ENCODE results near the gene SNRPA1.

The SNRPA1 gene

DNA sequence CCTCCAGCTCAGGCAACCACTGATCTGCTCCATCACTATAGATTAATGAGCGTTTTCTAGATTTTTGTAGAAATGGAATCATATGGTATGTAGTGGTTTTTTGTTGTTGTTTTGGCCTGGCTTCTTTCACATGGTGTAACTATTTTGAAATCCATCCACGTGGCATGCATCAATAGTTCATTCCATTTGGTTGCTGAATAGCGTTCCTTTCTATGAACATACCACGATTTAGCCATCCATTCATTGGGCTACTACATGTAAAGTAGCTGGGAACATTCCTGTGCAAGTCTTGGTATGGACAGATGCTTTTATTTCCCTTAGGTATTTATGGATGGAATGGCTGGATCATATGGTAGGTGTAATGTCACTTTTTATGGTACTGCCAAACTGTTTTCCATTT is 32.5 kb downstream of the SNRPA1 start:
- H3K4me3 ChIP-seq (ENCODE audit: insufficient read depth, low read depth, low read length), result no peak overlapping the region
- H3K36me3 ChIP-seq (ENCODE audit: control insufficient read depth, insufficient read depth, low read length), result no peaks in the 10 kb centered on the region
- WGBS, 2 experiments, result 80 to 83% methylated on average over 4 of the region's 4 CpGs
- H3K4me1 ChIP-seq (ENCODE audit: control insufficient read depth, insufficient read depth, low read length), result peaks cover 4% of the 10 kb centered on the region
- no peaks in the 10 kb centered on the region for H3K27me3 ChIP-seq (ENCODE audit: control insufficient read depth, insufficient read depth, low read length, poor library complexity, severe bottlenecking)
- H3K27ac ChIP-seq (ENCODE audit: insufficient read depth, low read depth, low read length, poor library complexity, severe bottlenecking), result no peak overlapping the region
- no peaks in the 10 kb centered on the region for H3K9me3 ChIP-seq (ENCODE audit: control insufficient read depth, low read length)

DNA sequence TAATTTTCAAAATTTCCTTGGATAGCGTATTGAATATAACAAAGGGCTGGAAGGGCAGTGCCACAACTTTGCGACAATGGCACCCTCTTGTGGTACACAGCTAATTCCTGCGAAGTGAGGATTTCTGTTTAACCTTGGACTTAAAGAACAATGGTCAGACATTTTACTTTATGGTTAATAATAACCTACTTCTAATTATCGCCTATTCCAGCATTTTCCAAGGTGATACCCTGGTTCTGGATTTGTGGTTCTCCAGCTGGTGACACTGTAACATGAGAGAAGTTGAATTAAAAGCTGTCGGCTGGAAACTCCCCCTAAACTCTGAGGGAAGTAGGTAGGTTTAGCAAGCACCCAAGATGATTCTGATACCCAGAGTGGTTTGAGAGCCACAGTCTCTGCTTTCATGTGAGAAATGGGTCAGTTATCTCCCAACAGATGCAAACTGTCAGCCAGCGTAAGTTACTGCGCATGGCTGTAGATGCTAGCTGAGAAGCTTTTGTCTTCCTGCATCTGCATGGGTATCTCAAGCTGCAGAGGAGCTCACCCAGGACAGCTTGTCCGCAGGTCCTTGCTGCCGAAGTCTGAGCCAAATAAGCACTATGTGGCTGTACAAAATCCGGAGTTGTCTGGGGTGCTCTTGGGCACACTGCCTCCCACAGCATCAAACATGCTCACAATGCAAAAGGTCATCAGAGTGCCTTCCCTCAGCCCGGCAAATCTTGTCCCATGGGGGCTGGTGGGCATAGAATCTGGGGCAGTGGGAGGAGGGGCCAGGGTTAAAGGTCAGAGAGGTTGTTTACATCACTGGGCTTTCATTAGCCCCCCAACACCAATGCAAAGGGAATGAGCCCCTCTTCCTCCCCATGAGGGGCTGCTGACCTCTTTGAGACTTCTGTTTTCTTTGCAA is 36.6 kb downstream of the SNRPA1 start:
- WGBS, 2 experiments, result 54 to 62% methylated on average over 10 to 11 of the region's 11 CpGs
- H3K36me3 ChIP-seq (ENCODE audit: control insufficient read depth, insufficient read depth, low read length), result no peaks in the 10 kb centered on the region
- H3K27ac ChIP-seq (ENCODE audit: insufficient read depth, low read depth, low read length, poor library complexity, severe bottlenecking), result no peak overlapping the region
- no peaks in the 10 kb centered on the region for H3K27me3 ChIP-seq (ENCODE audit: control insufficient read depth, insufficient read depth, low read length, poor library complexity, severe bottlenecking)
- no peak overlapping the region for H3K4me3 ChIP-seq (ENCODE audit: insufficient read depth, low read depth, low read length)
- H3K9me3 ChIP-seq (ENCODE audit: control insufficient read depth, low read length), result no peaks in the 10 kb centered on the region
- H3K4me1 ChIP-seq (ENCODE audit: control insufficient read depth, insufficient read depth, low read length), result peaks cover 14% of the 10 kb centered on the region

DNA sequence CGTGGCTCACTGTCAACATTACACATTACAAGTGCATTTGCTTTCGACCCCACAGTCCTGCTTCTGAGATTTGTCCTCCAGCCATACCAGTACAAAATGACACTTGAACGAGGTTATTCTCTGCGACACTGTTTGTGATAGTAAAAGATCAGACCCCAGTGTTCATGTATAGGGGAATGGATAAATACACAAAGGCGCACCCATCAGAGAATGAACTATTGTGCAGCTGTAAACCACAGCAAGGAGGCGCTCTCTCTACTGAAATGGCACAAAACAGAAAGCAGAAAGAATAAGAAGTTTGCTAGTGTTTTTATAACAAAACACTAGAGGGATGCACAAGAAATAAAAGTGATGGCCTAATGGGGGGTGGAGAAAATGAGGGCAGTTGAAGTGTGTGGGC is 38.3 kb downstream of the SNRPA1 start:
- 96 to 98% methylated on average over 6 of the region's 6 CpGs for WGBS, 2 experiments
- Histone ChIP-seq H3K4me3 (ENCODE audit: insufficient read depth, low read depth, low read length) (no peak overlapping the region), H3K4me1 (ENCODE audit: control insufficient read depth, insufficient read depth, low read length) (peaks cover 14% of the 10 kb centered on the region), H3K36me3 (ENCODE audit: control insufficient read depth, insufficient read depth, low read length) (no peaks in the 10 kb centered on the region), H3K9me3 (ENCODE audit: control insufficient read depth, low read length) (no peaks in the 10 kb centered on the region), H3K27me3 (ENCODE audit: control insufficient read depth, insufficient read depth, low read length, poor library complexity, severe bottlenecking) (peaks cover 11% of the 10 kb centered on the region), H3K27ac (ENCODE audit: insufficient read depth, low read depth, low read length, poor library complexity, severe bottlenecking) (no peak overlapping the region)

DNA sequence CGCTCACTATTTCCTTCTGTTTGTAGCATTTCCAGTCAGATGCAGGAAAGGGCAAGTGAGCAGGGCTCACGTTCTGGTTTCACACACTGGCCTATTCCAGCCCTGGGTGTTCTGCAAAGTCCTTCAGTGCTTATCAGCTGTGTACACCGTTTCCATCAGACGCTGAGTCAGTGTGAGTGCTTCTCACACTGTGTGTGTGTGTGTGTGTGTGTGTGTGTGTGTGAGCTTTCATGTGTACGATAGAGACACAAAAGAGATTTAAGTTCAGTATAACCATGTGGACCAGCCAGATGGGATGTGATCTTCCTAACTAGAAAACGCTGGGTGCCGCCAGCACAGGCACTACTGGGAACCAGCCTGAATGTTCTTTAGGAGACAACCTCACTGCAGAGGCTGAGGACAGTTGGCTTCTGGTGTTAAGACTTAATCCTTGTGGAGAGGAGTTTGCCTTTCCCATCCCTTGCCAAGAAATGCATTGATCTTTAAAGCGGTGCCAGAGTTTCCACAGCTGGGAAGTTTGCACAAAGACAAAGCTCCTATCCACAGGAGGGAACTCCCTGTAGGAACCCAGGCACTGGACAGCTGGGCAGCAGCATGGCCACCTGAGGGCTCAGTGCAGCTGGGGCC is 39.3 kb downstream of the SNRPA1 start:
- H3K27me3 ChIP-seq (ENCODE audit: control insufficient read depth, insufficient read depth, low read length, poor library complexity, severe bottlenecking), result peaks cover 11% of the 10 kb centered on the region
- H3K4me3 ChIP-seq (ENCODE audit: insufficient read depth, low read depth, low read length), result no peak overlapping the region
- H3K9me3 ChIP-seq (ENCODE audit: control insufficient read depth, low read length), result no peaks in the 10 kb centered on the region
- no peaks in the 10 kb centered on the region for H3K36me3 ChIP-seq (ENCODE audit: control insufficient read depth, insufficient read depth, low read length)
- peak overlapping the region; percentile 54 for H3K27ac ChIP-seq (ENCODE audit: insufficient read depth, low read depth, low read length, poor library complexity, severe bottlenecking)
- H3K4me1 ChIP-seq (ENCODE audit: control insufficient read depth, insufficient read depth, low read length), result peaks cover 14% of the 10 kb centered on the region
- WGBS, 2 experiments, result 67 to 73% methylated on average over 8 of the region's 8 CpGs

DNA sequence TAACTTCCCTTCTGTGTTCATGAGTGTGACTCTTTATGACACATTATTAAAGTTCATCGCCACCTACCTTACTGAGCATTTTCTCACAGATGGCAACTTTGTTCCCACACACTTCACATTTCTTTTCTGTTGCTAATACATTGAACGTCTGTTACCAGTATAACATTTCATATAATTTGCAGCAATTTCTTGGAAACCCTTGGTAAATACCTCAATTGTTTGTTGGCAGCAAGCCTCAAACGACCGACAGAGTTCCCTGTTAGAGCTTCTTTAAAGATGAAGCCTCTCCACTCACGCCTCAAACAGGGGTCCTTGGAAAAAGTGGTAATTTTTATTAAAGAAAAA is 40.0 kb downstream of the SNRPA1 start:
- Histone ChIP-seq H3K9me3 (ENCODE audit: control insufficient read depth, low read length) (no peaks in the 10 kb centered on the region), H3K4me1 (ENCODE audit: control insufficient read depth, insufficient read depth, low read length) (peaks cover 20% of the 10 kb centered on the region), H3K4me3 (ENCODE audit: insufficient read depth, low read depth, low read length) (no peak overlapping the region), H3K27ac (ENCODE audit: insufficient read depth, low read depth, low read length, poor library complexity, severe bottlenecking) (no peak overlapping the region), H3K36me3 (ENCODE audit: control insufficient read depth, insufficient read depth, low read length) (no peaks in the 10 kb centered on the region), H3K27me3 (ENCODE audit: control insufficient read depth, insufficient read depth, low read length, poor library complexity, severe bottlenecking) (peaks cover 11% of the 10 kb centered on the region)
- WGBS, 2 experiments, result 84 to 90% methylated on average over 4 to 5 of the region's 5 CpGs

DNA sequence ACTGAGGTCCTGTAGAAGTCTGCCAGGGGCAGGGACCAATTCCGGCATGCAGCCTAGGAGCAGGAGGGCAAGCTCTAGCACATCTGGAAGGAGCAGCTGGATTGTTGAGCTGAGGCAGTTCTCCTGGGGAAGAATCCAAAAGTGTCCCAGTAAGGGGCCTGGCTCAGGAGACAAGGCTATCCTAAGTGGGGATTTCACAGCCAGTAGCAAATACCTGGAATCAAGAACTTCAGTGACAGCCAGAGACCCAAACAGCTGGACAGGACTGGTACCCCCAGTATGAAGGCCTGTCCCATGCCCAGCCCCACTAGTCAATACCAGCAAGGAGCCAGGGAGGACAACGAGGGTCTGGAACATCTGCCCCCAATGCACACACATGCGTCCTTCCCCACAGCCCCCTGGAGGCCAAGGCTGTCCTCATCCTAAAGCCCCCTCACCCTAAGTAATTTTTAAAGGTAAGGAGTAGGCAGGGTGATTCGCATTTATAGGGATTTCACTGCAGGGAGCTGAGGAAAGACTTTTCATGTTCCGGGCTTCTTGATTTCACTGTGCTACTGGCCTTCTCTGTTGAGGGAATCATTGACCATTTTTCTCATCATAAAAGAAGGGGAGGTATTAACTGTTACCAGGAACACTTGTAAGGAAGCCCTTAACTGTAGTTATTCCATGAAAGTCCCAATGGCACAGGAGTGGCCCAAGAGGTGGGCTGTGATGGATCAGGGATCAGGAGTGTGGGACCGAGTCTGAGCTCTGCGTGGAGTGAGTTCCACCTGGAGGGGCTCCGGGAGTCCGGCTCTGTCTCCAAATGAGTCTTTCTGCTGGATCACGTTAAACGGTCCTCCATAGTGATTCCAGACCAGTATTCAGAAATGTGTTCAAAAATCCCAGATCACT is 40.6 kb downstream of the SNRPA1 start:
- H3K27ac ChIP-seq (ENCODE audit: insufficient read depth, low read depth, low read length, poor library complexity, severe bottlenecking), result no peak overlapping the region
- H3K27me3 ChIP-seq (ENCODE audit: control insufficient read depth, insufficient read depth, low read length, poor library complexity, severe bottlenecking), result peaks cover 11% of the 10 kb centered on the region
- no peak overlapping the region for H3K4me3 ChIP-seq (ENCODE audit: insufficient read depth, low read depth, low read length)
- no peaks in the 10 kb centered on the region for H3K36me3 ChIP-seq (ENCODE audit: control insufficient read depth, insufficient read depth, low read length)
- no peaks in the 10 kb centered on the region for H3K9me3 ChIP-seq (ENCODE audit: control insufficient read depth, low read length)
- WGBS, 2 experiments, result 91 to 92% methylated on average over 10 to 11 of the region's 11 CpGs
- H3K4me1 ChIP-seq (ENCODE audit: control insufficient read depth, insufficient read depth, low read length), result peaks cover 25% of the 10 kb centered on the region

DNA sequence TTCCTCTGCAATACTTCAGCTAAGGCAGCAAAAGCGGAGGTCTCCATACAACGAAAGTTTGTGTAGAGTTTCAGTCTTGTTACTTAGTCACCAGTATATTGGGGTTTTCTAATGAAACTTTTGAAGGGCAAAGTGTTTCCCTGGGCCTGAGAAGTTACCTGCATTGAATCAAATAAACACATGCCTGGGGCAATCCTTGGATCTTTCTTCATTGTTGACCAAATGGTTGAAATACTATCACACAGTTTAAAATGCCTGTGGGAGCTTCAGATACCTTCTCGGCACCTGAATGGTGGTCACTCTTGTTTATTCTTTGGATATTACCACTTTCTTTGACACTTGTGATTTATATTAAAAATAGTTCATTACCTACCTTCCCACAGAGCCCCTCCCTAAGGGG is 42.2 kb downstream of the SNRPA1 start:
- H3K4me3 ChIP-seq (ENCODE audit: insufficient read depth, low read depth, low read length), result peak overlapping the region; percentile 64
- H3K27me3 ChIP-seq (ENCODE audit: control insufficient read depth, insufficient read depth, low read length, poor library complexity, severe bottlenecking), result peaks cover 11% of the 10 kb centered on the region
- 89 to 95% methylated on average over 3 of the region's 3 CpGs for WGBS, 2 experiments

DNA sequence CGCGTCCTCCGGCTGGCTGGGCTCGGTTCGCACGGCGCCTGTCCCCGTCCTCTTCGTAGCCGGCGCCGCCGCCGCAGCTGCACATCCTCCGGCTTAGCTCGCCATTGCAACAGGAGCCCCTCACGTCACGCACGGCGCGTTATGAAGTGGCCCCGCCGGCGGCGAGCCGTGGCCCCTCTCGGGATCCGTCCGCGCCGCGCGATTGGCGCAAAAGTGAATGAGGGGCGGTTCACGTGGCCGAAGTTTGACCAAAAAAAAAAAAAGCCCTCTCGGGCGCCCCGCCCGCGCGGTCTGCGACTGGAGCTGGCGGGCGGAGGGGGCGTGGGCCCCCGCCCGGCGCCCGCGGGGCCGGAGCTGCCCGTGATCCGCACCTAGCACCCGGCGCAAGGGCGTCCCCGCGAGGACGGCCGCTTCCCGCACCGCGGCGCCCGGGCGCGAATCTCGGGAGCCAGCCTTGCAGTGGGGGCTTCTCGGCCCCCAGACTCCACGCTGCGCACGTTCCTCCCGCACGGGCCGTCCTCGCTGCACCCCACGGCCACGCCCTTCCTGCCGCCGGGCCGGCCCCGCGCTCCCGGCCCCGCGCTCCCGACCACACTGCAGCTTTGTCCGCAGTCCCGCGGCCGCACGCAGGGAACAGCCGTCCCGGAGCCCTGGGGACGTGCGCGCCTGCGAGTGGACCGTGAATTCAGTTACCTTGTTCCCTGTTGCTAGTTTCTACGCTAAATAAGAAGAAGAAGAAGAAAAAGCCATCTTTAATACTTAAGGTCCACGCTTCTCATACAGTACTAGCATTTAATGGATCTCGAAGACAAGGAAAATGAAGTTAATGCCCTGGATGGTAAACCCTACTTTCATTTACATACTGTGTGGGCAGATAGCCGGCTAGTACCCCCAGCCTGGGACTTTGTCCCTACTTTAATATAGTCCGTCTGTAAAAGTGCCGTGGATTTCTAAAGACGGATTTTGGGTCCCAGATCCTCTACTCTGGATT is 42.9 kb downstream of the SNRPA1 start, which contains the start of gene CHSY1:
TSS of gene CHSY1 (minus strand) at position 219 of the 991 bp plus-strand sequence. CDS start 592 bp downstream, outside the sequence.
- Histone ChIP-seq H3K27me3 (ENCODE audit: control insufficient read depth, insufficient read depth, low read length, poor library complexity, severe bottlenecking) (peaks cover 11% of the 10 kb centered on the region), H3K27ac (ENCODE audit: insufficient read depth, low read depth, low read length, poor library complexity, severe bottlenecking) (no peak within 1 kb of the TSS), H3K4me3 (ENCODE audit: insufficient read depth, low read depth, low read length) (peak within 1 kb of the TSS; percentile 64), H3K9me3 (ENCODE audit: control insufficient read depth, low read length) (no peaks in the 10 kb centered on the region), H3K36me3 (ENCODE audit: control insufficient read depth, insufficient read depth, low read length) (no peaks in the 10 kb centered on the region), H3K4me1 (ENCODE audit: control insufficient read depth, insufficient read depth, low read length) (peaks cover 26% of the 10 kb centered on the region)
- 2 to 3% methylated on average over 107 of the region's 108 CpGs for WGBS, 2 experiments

More for the DNA sequence above, 42.2 kb downstream of the SNRPA1 start:
- Histone ChIP-seq H3K4me1 (ENCODE audit: control insufficient read depth, insufficient read depth, low read length) (peaks cover 21% of the 10 kb centered on the region), H3K36me3 (ENCODE audit: control insufficient read depth, insufficient read depth, low read length) (no peaks in the 10 kb centered on the region), H3K27ac (ENCODE audit: insufficient read depth, low read depth, low read length, poor library complexity, severe bottlenecking) (no peak overlapping the region), H3K9me3 (ENCODE audit: control insufficient read depth, low read length) (no peaks in the 10 kb centered on the region)

All from ectodermal cell (in vitro differentiated cells).